Renal pelvis (tissue), 3 donors: Measurements from ENCODE around the gene ZNF599. TPM values are rescaled to one million over a fixed set of nuclear protein-coding genes. Genes with fewer than 3 reads are reported as not detected.

Experiments
- polyA plus RNA-seq, 3 donors: library from polyadenylated mRNA; unstranded; fragments of 120-200 nt; gene quantifications; one replicate each; pipeline ENCODE4 v1.2.1, GENCODE V29; 2013; ENCODE audit not compliant: insufficient read length in 3 of 3

Gene ZNF599
- polyA plus RNA-seq, 3 donors, result 14.1 to 17.2 (median 16.7) TPM

Other genes with a start within 250 kb of the ZNF599 start
- gene SCGB2B2, start 96.1 kb downstream of the ZNF599 start, polyA plus RNA-seq, result 1 to 10 TPM in 2 of 3 donors, under 1 TPM in 1; 0.94 to 2.0 (median 1.7) TPM
- 10 to 100 TPM; 67.1 to 85.3 (median 83.4) TPM for gene ZNF302, start 95.5 kb downstream of the ZNF599 start, polyA plus RNA-seq
- 10 to 100 TPM; 22.2 to 23.7 (median 22.6) TPM for gene ZNF181, start 39.0 kb downstream of the ZNF599 start, polyA plus RNA-seq
- 10 to 100 TPM in 1 of 3 donors, 1 to 10 TPM in 2; 5.8 to 11.7 (median 7.4) TPM for gene ZNF30, start 153.7 kb upstream of the ZNF599 start, polyA plus RNA-seq
- 1 to 10 TPM; 5.4 to 7.1 (median 6.6) TPM for gene ZNF792, start 191.0 kb upstream of the ZNF599 start, polyA plus RNA-seq
- gene GRAMD1A, start 227.1 kb upstream of the ZNF599 start, polyA plus RNA-seq, result 10 to 100 TPM; 54.9 to 72.8 (median 65.6) TPM